GM12878 (cell line): ENCODE measurements around the gene PSMC4. TPM values are rescaled to one million over a fixed set of nuclear protein-coding genes. Genes with fewer than 3 reads are reported as not detected.

Experiments
- BCL11A ChIP-seq: IDR thresholded peaks from 2 replicates; pipeline ENCODE4 v1.6.1; 2011; ENCODE audit warnings: low read depth, low read length
- CBFB ChIP-seq: IDR thresholded peaks from 2 replicates; pipeline ENCODE4 v1.6.1; 2016; ENCODE audit warnings: antibody characterized with exemption, low read depth
- CREB1 ChIP-seq: IDR thresholded peaks from 2 replicates; pipeline ENCODE4 v1.6.1; 2012; ENCODE audit warnings: low read depth, mild to moderate bottlenecking, inconsistent platforms
- EED ChIP-seq: sonication (generic); IDR thresholded peaks from 2 replicates; pipeline ENCODE4 v1.6.1; 2016; ENCODE audit warnings: antibody characterized with exemption, low read depth
- HDGF ChIP-seq: fragments of 450-650 bp; IDR thresholded peaks from 2 replicates; pipeline ENCODE4 v1.6.1; 2016; ENCODE audit warnings: antibody characterized with exemption
- KDM1A ChIP-seq: fragments of 200-600 bp; sonication (generic); IDR thresholded peaks from 2 replicates; pipeline ENCODE4 v1.6.1; 2016; ENCODE audit warnings: borderline replicate concordance
- MTA2 ChIP-seq: fragments of 450-650 bp; IDR thresholded peaks from 2 replicates; pipeline ENCODE4 v1.6.1; 2016; ENCODE audit warnings: low read depth, mild to moderate bottlenecking, moderate library complexity
- NBN ChIP-seq: fragments of 450-650 bp; IDR thresholded peaks from 2 replicates; pipeline ENCODE4 v1.6.1; 2016
- NFIC ChIP-seq: IDR thresholded peaks from 2 replicates; pipeline ENCODE4 v1.6.1; 2012; ENCODE audit warnings: low read depth, mild to moderate bottlenecking, inconsistent platforms, low read length, moderate library complexity
- NFYB ChIP-seq: IDR thresholded peaks from 2 replicates; pipeline ENCODE4 v1.6.1; 2011; ENCODE audit warnings: low read depth, mild to moderate bottlenecking, low read length, improper control_type of control experiment, moderate library complexity; ENCODE audit not compliant: insufficient read depth
- NR2F1 ChIP-seq: fragments of 450-650 bp; conservative IDR thresholded peaks from 2 replicates; pipeline ENCODE4 v1.6.1; 2017; ENCODE audit warnings: mild to moderate bottlenecking
- POLR2AphosphoS2 ChIP-seq: IDR thresholded peaks from 2 replicates; pipeline ENCODE4 v1.6.1; 2011; ENCODE audit warnings: low read depth, mild to moderate bottlenecking, low read length, improper control_type of control experiment, moderate library complexity
- RELA ChIP-seq: fragments of 450-650 bp; IDR thresholded peaks from 2 replicates; pipeline ENCODE4 v1.8.0; 2014; ENCODE audit warnings: borderline replicate concordance; ENCODE audit not compliant: partially characterized antibody
- REST ChIP-seq: IDR thresholded peaks from 2 replicates; pipeline ENCODE4 v1.6.1; 2012; ENCODE audit warnings: mild to moderate bottlenecking, low read depth, low read length
- SKIL ChIP-seq: fragments of 450-650 bp; IDR thresholded peaks from 2 replicates; pipeline ENCODE4 v1.6.1; 2017; ENCODE audit warnings: mild to moderate bottlenecking, low read depth, inconsistent platforms; ENCODE audit not compliant: poor library complexity, severe bottlenecking
- SMAD5 ChIP-seq: IDR thresholded peaks from 2 replicates; pipeline ENCODE4 v1.6.1; 2016; ENCODE audit warnings: antibody characterized with exemption, low read depth
- SP1 ChIP-seq: IDR thresholded peaks from one replicate; pipeline ENCODE4 v1.6.1; 2011; ENCODE audit warnings: low read depth, low read length
- ZNF24 ChIP-seq: fragments of 450-650 bp; IDR thresholded peaks from 2 replicates; pipeline ENCODE4 v1.6.1; 2017; ENCODE audit warnings: antibody characterized with exemption, mild to moderate bottlenecking
- polyA plus RNA-seq, 11 experiments: library from polyadenylated mRNA; depleted of rRNA in 4 of 11; unstranded in 6 of 11; stranded (reverse) in 5 of 11; fragments of >200 nt; fragmentation: Nextera tagmentation in 4 of 11; fragmentation: Illumina TruSeq in 1 of 11; extraction: Ambion mirVana in 4 of 11; extraction: Trizol in 1 of 11; gene quantifications; 1 replicate in 1 of 11; 2 replicates in 10 of 11; pipeline versions ENCODE4 v1.2.1 to v1.2.3, GENCODE V29; 2011 to 2016; ENCODE audit warnings: inconsistent platforms in 2 of 11, missing spikeins in 2 of 11, low read depth in 1 of 11
- total RNA-seq, 4 experiments: library from RNA; depleted of rRNA in 3 of 4; stranded (reverse); fragments of >200 nt in 3 of 4; fragmentation: Illumina TruSeq in 1 of 4; extraction: Trizol in 1 of 4; gene quantifications; 2 replicates each; pipeline versions ENCODE4 v1.2.1 to v1.2.3, GENCODE V29; 2013 to 2021

PSMC4 gene
- total and polyA plus RNA-seq, 10 of the 15 experiments (the other 5 are each of a cell fraction or from before 2014, with no cell fraction given) = 55.2 to 328 (median 127) TPM

- no peak for TF ChIP-seq KDM1A
- TF ChIP-seq EED = peak; percentile 81
- no peak for TF ChIP-seq BCL11A
- peak; percentile 88 for TF ChIP-seq NFIC
- peak; percentile 86 for TF ChIP-seq CBFB
- peak; percentile 42; the same call in 1 of the 2 replicates for TF ChIP-seq NR2F1
- TF ChIP-seq SMAD5 = no peak
- peak; percentile 51 for TF ChIP-seq SKIL
- peak; percentile 78 for TF ChIP-seq NFYB
- peak; percentile 62 for TF ChIP-seq NBN
- TF ChIP-seq CREB1 = peak; percentile 33; the same call in 1 of the 2 replicates
- peak; percentile 64; the same call in 1 of the 2 replicates for TF ChIP-seq MTA2
- no peak for TF ChIP-seq ZNF24
- TF ChIP-seq HDGF = no peak
- no peak for TF ChIP-seq REST
- peak; percentile 22 for TF ChIP-seq RELA
- peak; percentile 20 for TF ChIP-seq SP1
- TF ChIP-seq POLR2AphosphoS2 = no peak
Measured at GRCh38 chr19:39941615-39942365, 29.2 kb upstream of the PSMC4 start (continued).
